Kidney epithelial cell (primary cell): Measurements from ENCODE around the gene DHPS. TPM values are rescaled to one million over a fixed set of nuclear protein-coding genes. Genes with fewer than 3 reads are reported as not detected.

Source experiments
- DNase-seq: peaks from one replicate; pipeline ENCODE4 v3.0.0-alpha.2; 2010; ENCODE audit warnings: low read depth
- H3K27me3 ChIP-seq: 2 replicates; pipeline ENCODE4 v1.6.0; 2011; ENCODE audit warnings: low read length; ENCODE audit not compliant: control insufficient read depth, insufficient read depth
- H3K36me3 ChIP-seq: 2 replicates; pipeline ENCODE4 v1.5.1; 2011; ENCODE audit warnings: low read length; ENCODE audit not compliant: control insufficient read depth, insufficient read depth
- H3K4me3 ChIP-seq: 2 replicates; pipeline ENCODE4 v1.5.1; 2011; ENCODE audit warnings: low read depth, mild to moderate bottlenecking, control low read depth, low read length
- CTCF ChIP-seq: IDR thresholded peaks from 2 replicates; pipeline ENCODE4 v1.5.1; 2011; ENCODE audit warnings: mild to moderate bottlenecking, moderate library complexity, low read length, control low read depth, inconsistent platforms; ENCODE audit not compliant: insufficient read depth, poor library complexity, severe bottlenecking
- total RNA-seq: library from RNA; depleted of rRNA; stranded (reverse); fragments of >200 nt; gene quantifications from 2 replicates; pipeline ENCODE4 v1.2.3, GENCODE V29; 2015

DHPS gene
- total RNA-seq, 1 donor from 2014 or later: 127 TPM

GRCh38 chr19:12626958-12627357, 54.7 kb downstream of the DHPS start:
- TF ChIP-seq CTCF: no peak
- Histone ChIP-seq H3K4me3 (no peak overlapping the region), H3K36me3 (peaks cover 2% of the 10 kb centered on the region), H3K27me3 (no peaks in the 10 kb centered on the region)
- DNase-seq: no peak

Other genes starting within 250 kb of the DHPS start
- gene ZNF443, start 240.9 kb downstream of the DHPS start, total RNA-seq: 3.4 and 3.6 TPM in 2 replicates
- 0.75 and 2.0 TPM in 2 replicates for gene ZNF709, start 197.1 kb downstream of the DHPS start, total RNA-seq
- gene ZNF564, start 130.4 kb downstream of the DHPS start, total RNA-seq: 4.0 and 7.9 TPM in 2 replicates
- 6.0 and 6.6 TPM in 2 replicates for gene ZNF490, start 71.1 kb downstream of the DHPS start, total RNA-seq
- 11.0 and 16.2 TPM in 2 replicates for gene ZNF791, start 71.0 kb downstream of the DHPS start, total RNA-seq
- gene MAN2B1, start 15.1 kb downstream of the DHPS start, total RNA-seq: 92.8 and 141 TPM in 2 replicates
- 15.7 and 16.6 TPM in 2 replicates for gene WDR83, start 15.1 kb downstream of the DHPS start, total RNA-seq
- gene GNG14, start 6.1 kb upstream of the DHPS start, total RNA-seq: not detected in 2 replicates
- gene FBXW9, start 14.8 kb upstream of the DHPS start, total RNA-seq: 19.0 and 20.7 TPM in 2 replicates
- gene TNPO2, start 42.1 kb upstream of the DHPS start, total RNA-seq: 27.1 and 40.2 TPM in 2 replicates
- 368 and 443 TPM in 2 replicates for gene TRIR, start 52.8 kb upstream of the DHPS start, total RNA-seq
- 146 and 148 TPM in 2 replicates for gene GET3, start 55.6 kb upstream of the DHPS start, total RNA-seq
- not detected in 2 replicates for gene BEST2, start 69.9 kb upstream of the DHPS start, total RNA-seq
- gene HOOK2, start 93.7 kb upstream of the DHPS start, total RNA-seq: 38.7 and 44.1 TPM in 2 replicates
- gene JUNB, start 109.6 kb upstream of the DHPS start, total RNA-seq: 395 and 431 TPM in 2 replicates
- 366 and 396 TPM in 2 replicates for gene PRDX2, start 119.9 kb upstream of the DHPS start, total RNA-seq
- not detected in 2 replicates for gene THSD8, start 120.2 kb upstream of the DHPS start, total RNA-seq
- 17.0 and 24.8 TPM in 2 replicates for gene RNASEH2A, start 124.7 kb upstream of the DHPS start, total RNA-seq
- 0.21 TPM in 1 of 2 replicates, not detected in the other for gene RTBDN, start 152.7 kb upstream of the DHPS start, total RNA-seq
- 0.88 and 2.4 TPM in 2 replicates for gene MAST1, start 156.6 kb upstream of the DHPS start, total RNA-seq
- gene DNASE2, start 199.6 kb upstream of the DHPS start, total RNA-seq: 38.5 and 44.4 TPM in 2 replicates
- gene KLF1, start 205.3 kb upstream of the DHPS start, total RNA-seq: not detected in 2 replicates
- 35.2 and 43.9 TPM in 2 replicates for gene GCDH, start 209.3 kb upstream of the DHPS start, total RNA-seq
- gene SYCE2, start 237.4 kb upstream of the DHPS start, total RNA-seq: 0.13 and 0.48 TPM in 2 replicates